GM20000 (cell line): ENCODE data around the gene HS3ST4.
"Not testable (repeated sequence)": the region's sequence is repeated elsewhere in the genome, so short reads cannot be mapped to it uniquely, and the experiment has no call there.

Source experiments
- DNase-seq: peaks from one replicate; pipeline ENCODE4 v3.0.0; 2012; ENCODE audit warnings: low spot score
- TF ChIP-seq, protein P1 (sequence below): IDR thresholded peaks from 2 replicates; pipeline ENCODE4 v1.5.1; 2012; ENCODE audit warnings: mild to moderate bottlenecking, control low read depth; ENCODE audit errors: extremely low read depth, missing control alignments

HS3ST4 gene

DNA sequence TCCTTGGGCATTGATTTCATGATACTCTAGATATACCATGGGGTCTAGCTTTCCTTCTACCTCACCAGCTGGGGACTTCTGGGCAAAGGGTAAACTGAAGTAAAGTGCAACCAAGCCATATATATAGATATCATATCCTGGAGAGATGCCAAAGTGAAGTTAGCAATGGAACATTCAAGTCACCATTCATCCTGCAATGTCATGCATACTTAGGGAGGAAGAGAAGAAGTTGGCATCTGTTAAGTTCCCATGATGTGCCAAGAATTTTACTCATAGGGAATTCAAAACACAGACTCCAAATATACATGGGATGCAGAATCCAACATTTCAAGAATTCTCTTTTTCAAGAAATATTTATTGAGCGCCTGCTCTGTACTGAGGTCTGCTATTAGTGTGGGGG lies 399.8 kb downstream of the HS3ST4 start:
- TF ChIP-seq, protein P1, sequence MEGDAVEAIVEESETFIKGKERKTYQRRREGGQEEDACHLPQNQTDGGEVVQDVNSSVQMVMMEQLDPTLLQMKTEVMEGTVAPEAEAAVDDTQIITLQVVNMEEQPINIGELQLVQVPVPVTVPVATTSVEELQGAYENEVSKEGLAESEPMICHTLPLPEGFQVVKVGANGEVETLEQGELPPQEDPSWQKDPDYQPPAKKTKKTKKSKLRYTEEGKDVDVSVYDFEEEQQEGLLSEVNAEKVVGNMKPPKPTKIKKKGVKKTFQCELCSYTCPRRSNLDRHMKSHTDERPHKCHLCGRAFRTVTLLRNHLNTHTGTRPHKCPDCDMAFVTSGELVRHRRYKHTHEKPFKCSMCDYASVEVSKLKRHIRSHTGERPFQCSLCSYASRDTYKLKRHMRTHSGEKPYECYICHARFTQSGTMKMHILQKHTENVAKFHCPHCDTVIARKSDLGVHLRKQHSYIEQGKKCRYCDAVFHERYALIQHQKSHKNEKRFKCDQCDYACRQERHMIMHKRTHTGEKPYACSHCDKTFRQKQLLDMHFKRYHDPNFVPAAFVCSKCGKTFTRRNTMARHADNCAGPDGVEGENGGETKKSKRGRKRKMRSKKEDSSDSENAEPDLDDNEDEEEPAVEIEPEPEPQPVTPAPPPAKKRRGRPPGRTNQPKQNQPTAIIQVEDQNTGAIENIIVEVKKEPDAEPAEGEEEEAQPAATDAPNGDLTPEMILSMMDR = no peak
- no peak for DNase-seq

DNA sequence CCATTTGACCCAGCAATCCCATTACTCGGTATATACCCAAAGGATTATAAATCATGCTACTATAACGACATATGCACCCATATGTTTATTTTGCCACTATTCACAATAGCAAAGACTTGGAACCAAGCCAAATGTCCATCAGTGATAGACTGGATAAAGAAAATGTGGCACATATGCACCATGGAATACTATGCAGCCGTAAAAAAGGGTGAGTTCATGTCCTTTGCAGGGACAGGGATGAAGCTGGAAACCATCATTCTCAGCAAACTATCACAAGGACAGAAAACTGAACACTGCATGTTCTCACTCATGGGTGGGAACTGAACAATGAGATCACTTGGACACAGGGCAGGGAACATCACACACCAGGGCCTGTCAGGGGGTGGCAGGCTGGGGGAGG lies 406.4 kb downstream of the HS3ST4 start:
- not testable (repeated sequence) for DNase-seq

- TF ChIP-seq, protein P1 = no peak
- no peak for DNase-seq
Observed at GRCh38 chr16:26102369-26102768, 410.6 kb downstream of the HS3ST4 start.

DNA sequence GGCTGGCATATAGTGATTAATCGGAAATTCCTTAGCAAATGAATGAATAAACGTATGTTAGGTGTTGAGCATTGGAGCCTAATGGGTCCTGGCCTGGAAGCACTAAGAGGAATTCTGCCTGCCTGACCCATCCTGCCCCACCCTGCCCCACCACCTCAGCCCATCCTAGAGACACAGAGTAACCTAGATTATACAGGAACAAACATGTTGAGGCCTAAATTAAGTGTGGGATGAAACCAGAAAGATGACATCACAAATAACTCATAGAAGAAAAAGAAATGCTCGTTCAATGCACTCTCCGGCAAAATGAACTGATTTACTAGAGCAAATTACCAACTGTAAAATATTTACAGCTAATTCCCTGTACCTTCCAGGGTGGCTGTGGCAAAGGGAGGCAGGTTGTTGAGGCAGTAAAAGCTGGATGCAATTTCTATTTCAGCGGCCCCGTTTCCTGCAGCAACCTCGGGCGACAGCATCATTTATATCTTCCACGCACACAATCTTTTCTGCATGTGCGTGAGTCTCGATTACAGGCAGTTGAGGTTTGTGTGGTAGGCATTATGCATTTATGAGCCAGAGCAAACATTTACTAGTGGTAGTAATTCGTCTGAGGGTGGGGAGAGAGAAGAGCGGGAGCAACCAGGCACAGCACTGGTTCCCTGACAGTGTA lies 417.2 kb downstream of the HS3ST4 start:
- DNase-seq = no peak
- TF ChIP-seq, protein P1 = no peak

DNA sequence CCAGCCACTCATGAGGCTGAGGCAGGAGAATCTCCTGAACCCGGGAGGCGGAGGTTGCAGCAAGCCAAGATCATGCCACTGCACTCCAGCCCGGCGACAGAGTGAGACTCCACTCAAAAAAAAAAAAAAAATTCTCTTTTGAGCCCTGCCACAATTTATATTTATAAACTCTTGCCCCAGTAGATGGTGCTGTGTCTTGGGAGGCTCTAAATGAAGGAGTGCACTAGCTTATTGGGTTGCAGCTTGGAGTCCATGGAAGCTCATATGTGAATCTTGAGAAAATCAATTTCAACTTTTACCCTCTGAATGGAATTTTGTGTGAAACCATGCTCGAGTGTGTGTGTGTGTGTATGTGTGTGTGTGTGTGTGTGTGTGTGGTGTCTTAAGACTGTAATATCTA lies 420.1 kb downstream of the HS3ST4 start:
- no peak for DNase-seq
- TF ChIP-seq, protein P1 = no peak

DNA sequence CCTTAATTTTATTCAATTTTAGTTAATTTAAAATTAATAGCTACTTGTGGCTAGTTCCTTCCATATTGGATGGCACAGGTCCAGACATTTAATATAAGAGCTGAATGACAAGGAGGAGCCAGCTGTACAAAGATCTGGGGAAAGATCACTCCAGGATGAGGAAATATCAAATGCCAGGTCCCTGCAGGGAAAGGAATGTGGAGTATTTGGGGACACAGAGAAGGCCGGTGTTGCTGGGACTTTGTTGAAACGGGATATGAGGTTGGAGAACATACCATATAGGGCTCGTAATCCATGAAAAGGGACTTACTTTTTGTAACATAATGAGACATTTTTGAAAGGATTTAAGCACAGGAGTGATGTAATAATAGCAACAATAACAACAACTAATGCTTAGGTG lies 426.8 kb downstream of the HS3ST4 start:
- TF ChIP-seq, protein P1 = no peak
- DNase-seq = no peak

DNA sequence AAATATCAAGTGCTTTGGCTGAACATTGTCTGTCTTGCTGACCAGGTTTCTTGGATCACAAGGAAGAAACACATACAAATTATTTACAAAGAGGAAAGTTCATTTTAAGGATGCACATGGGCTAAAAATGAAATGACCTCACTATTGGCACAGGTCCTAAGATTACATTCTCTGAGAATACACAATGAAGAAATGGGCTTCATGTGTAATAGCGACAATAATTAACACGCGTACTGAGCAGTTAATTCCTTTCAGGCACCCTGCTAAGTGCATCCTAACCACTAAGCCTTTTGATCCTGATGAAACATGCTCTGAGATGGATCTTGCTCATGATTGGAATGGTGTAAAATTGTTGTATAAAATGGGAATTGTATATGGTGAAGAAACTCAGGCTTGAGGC lies 429.0 kb downstream of the HS3ST4 start:
- DNase-seq = no peak
- TF ChIP-seq, protein P1 = no peak

- TF ChIP-seq, protein P1 = no peak
- DNase-seq = no peak
Observed at GRCh38 chr16:26128296-26128695, 436.5 kb downstream of the HS3ST4 start.
